NB4 (cell line): ENCODE results near the gene MBNL2.

Experiments used
- DNase-seq: peaks from one replicate; pipeline ENCODE4 v3.0.0; 2010; ENCODE audit warnings: low read depth
- H3K4me3 ChIP-seq: one replicate; pipeline ENCODE4 v1.5.1; 2011; ENCODE audit warnings: mild to moderate bottlenecking, low read depth, low read length, moderate library complexity
- CTCF ChIP-seq: IDR thresholded peaks from one replicate; pipeline ENCODE4 v1.5.1; 2012; ENCODE audit warnings: low read depth, low read length
- MAX ChIP-seq: IDR thresholded peaks from 2 replicates; pipeline ENCODE4 v1.6.1; 2011; ENCODE audit warnings: low read depth, low read length
- MYC ChIP-seq: IDR thresholded peaks from 2 replicates; pipeline ENCODE4 v1.6.1; 2011; ENCODE audit warnings: low read depth, low read length
- POLR2A ChIP-seq: IDR thresholded peaks from 2 replicates; pipeline ENCODE4 v1.6.1; 2011; ENCODE audit warnings: mild to moderate bottlenecking; ENCODE audit not compliant: insufficient read length; ENCODE audit errors: extremely low read depth

Gene MBNL2

GRCh38 chr13:97242755-97243497 lies 20.8 kb downstream of the MBNL2 start:
- TF ChIP-seq CTCF = no peak
- TF ChIP-seq POLR2A = no peak
- no peak for TF ChIP-seq MAX
- TF ChIP-seq MYC = no peak
- no peak overlapping the region for H3K4me3 ChIP-seq
- DNase-seq = no peak

- DNase-seq = no peak
- H3K4me3 ChIP-seq = no peak overlapping the region
- TF ChIP-seq MAX = no peak
- TF ChIP-seq CTCF = no peak
- TF ChIP-seq MYC = no peak
- no peak for TF ChIP-seq POLR2A
These were observed 22.0 kb downstream of the MBNL2 start for GRCh38 chr13:97243915-97244781.

- DNase-seq = no peak
- TF ChIP-seq POLR2A (no peak), CTCF (no peak), MAX (no peak), MYC (no peak)
- no peak overlapping the region for H3K4me3 ChIP-seq
These were observed 22.9 kb downstream of the MBNL2 start for GRCh38 chr13:97245011-97245410.

- no peak for DNase-seq
- H3K4me3 ChIP-seq = no peak overlapping the region
- TF ChIP-seq CTCF = no peak
- no peak for TF ChIP-seq MAX
- no peak for TF ChIP-seq MYC
- no peak for TF ChIP-seq POLR2A
These were observed 24.5 kb downstream of the MBNL2 start for GRCh38 chr13:97246596-97247158.

- TF ChIP-seq MYC (no peak), POLR2A (no peak), CTCF (no peak), MAX (no peak)
- no peak overlapping the region for H3K4me3 ChIP-seq
- no peak for DNase-seq
These were observed 26.1 kb downstream of the MBNL2 start for GRCh38 chr13:97248243-97248642.
